22Rv1 (cell line): ENCODE results near the gene ADIPOQ.

ENCODE experiments used
- CTCF ChIP-seq: fragments of 450-650 bp; IDR thresholded peaks from 2 replicates; pipeline ENCODE4 v1.5.1; 2017; ENCODE audit warnings: mild to moderate bottlenecking
- ZFX ChIP-seq: fragments of 450-650 bp; IDR thresholded peaks from 2 replicates; pipeline ENCODE4 v1.6.1; 2017; ENCODE audit warnings: antibody characterized with exemption, borderline replicate concordance

DNA sequence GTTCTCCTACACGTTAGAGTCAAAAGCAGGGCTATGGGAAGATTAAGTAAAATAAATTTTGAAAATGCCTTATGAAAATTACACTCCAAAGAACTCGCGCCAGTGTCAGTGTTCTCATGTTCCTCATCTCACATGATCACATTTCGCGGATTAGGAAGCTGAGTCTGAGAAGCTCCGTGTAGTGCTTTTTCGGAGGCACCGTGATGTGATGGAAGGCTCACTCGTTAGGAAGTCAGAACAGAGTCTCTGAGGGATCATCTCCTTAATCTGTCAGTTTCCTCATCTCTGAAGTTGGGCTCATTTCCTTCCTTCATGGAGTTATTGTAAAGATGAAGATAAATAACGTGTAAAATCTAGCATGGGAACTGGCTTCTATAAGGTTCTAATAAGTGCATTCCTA lies 3.2 kb downstream of the ADIPOQ start:
- no peak for TF ChIP-seq CTCF
- TF ChIP-seq ZFX: no peak
